Measurements from ENCODE around the gene SLC25A47. TPM values are rescaled to one million over a fixed set of nuclear protein-coding genes. Genes with fewer than 3 reads are reported as not detected.
A peak's percentile ranks its signal among the peaks of the same experiment; 100 is the strongest.

Gene SLC25A47
- total and polyA plus RNA-seq, 2 experiments from 2014 or later, result 0.09 TPM; not detected in 1

GRCh38 chr14:100298551-100299237, 24.4 kb upstream of the SLC25A47 start:
- no peaks in the 10 kb centered on the region for H3K27me3 ChIP-seq
- DNase-seq (ENCODE audit: low read depth in 1 of 2, low spot score in 1 of 2), result no peak

GRCh38 chr14:100299238-100299560, 23.9 kb upstream of the SLC25A47 start:
- Histone ChIP-seq H3K4me1 (ENCODE audit: low read depth) (no peaks in the 10 kb centered on the region), H3K9me3 (ENCODE audit: low read depth) (no peaks in the 10 kb centered on the region), H3K27ac (no peak overlapping the region), H3K36me3 (no peaks in the 10 kb centered on the region), H3K27me3 (no peaks in the 10 kb centered on the region), H3K4me3 (no peak overlapping the region)
- TF ChIP-seq CTCF (IDR thresholded peaks at IDR 0.05; ENCODE audit: low read depth, low read length), result no peak
- DNase-seq (ENCODE audit: low read depth in 1 of 2, low spot score in 1 of 2), result no peak

More at GRCh38 chr14:100298551-100299237, 24.4 kb upstream of the SLC25A47 start:
- no peak for TF ChIP-seq CTCF (IDR thresholded peaks at IDR 0.05; ENCODE audit: low read depth, low read length)
- no peaks in the 10 kb centered on the region for H3K36me3 ChIP-seq
- no peak overlapping the region for H3K27ac ChIP-seq
- H3K9me3 ChIP-seq (ENCODE audit: low read depth), result no peaks in the 10 kb centered on the region
- no peak overlapping the region for H3K4me3 ChIP-seq
- no peaks in the 10 kb centered on the region for H3K4me1 ChIP-seq (ENCODE audit: low read depth)

GRCh38 chr14:100302616-100303015, 20.5 kb upstream of the SLC25A47 start:
- Histone ChIP-seq H3K4me1 (ENCODE audit: low read depth) (peaks cover 11% of the 10 kb centered on the region), H3K27ac (no peak overlapping the region), H3K9me3 (ENCODE audit: low read depth) (no peaks in the 10 kb centered on the region), H3K36me3 (no peaks in the 10 kb centered on the region), H3K4me3 (no peak overlapping the region), H3K27me3 (no peaks in the 10 kb centered on the region)
- TF ChIP-seq CTCF (IDR thresholded peaks at IDR 0.05; ENCODE audit: low read depth, low read length), result no peak
- no peak for DNase-seq (ENCODE audit: low read depth in 1 of 2, low spot score in 1 of 2)

GRCh38 chr14:100303179-100303578, 20.0 kb upstream of the SLC25A47 start:
- H3K27ac ChIP-seq, result no peak overlapping the region
- no peaks in the 10 kb centered on the region for H3K36me3 ChIP-seq
- peaks cover 13% of the 10 kb centered on the region for H3K4me1 ChIP-seq (ENCODE audit: low read depth)
- no peaks in the 10 kb centered on the region for H3K27me3 ChIP-seq
- TF ChIP-seq CTCF (IDR thresholded peaks at IDR 0.05; ENCODE audit: low read depth, low read length), result peak; percentile 78
- peak in 1 of 2 donors; percentile 42 for DNase-seq (ENCODE audit: low read depth in 1 of 2, low spot score in 1 of 2)
- no peak overlapping the region for H3K4me3 ChIP-seq
- no peaks in the 10 kb centered on the region for H3K9me3 ChIP-seq (ENCODE audit: low read depth)

GRCh38 chr14:100303925-100304324, 19.2 kb upstream of the SLC25A47 start:
- no peaks in the 10 kb centered on the region for H3K36me3 ChIP-seq
- peaks cover 13% of the 10 kb centered on the region for H3K4me1 ChIP-seq (ENCODE audit: low read depth)
- no peaks in the 10 kb centered on the region for H3K27me3 ChIP-seq
- DNase-seq (ENCODE audit: low read depth in 1 of 2, low spot score in 1 of 2), result no peak
- no peak overlapping the region for H3K27ac ChIP-seq
- no peak overlapping the region for H3K4me3 ChIP-seq
- TF ChIP-seq CTCF (IDR thresholded peaks at IDR 0.05; ENCODE audit: low read depth, low read length), result no peak
- H3K9me3 ChIP-seq (ENCODE audit: low read depth), result no peaks in the 10 kb centered on the region
